NAMALWA (cell line): Measurements from ENCODE around the gene DRAXIN.
A peak's percentile ranks its signal among the peaks of the same experiment; 100 is the strongest.

Experiments
- DNase-seq: peaks from one replicate; pipeline ENCODE4 v3.0.0-alpha.2; 2015; ENCODE audit warnings: low spot score

DRAXIN gene

DNA sequence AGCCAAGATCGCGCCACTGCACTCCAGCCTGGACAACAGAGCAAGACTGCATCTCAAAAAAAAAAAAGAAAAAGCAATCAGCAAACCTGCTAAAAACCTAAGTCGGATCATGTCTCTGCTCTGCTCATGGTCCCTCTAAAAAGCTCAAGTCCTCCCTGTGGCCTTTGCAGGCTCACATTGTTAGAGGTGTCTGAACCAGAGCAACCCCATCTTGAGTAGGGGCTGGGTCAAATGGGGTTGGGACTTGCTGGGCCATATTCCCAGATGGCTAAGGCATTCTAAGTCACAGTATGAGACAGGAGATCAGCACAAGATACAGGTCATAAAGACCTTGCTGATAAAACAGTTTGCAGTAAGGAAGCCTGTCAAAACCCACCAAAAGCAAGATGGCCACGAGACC lies 3.0 kb upstream of the DRAXIN start:
- DNase-seq: no peak

DNA sequence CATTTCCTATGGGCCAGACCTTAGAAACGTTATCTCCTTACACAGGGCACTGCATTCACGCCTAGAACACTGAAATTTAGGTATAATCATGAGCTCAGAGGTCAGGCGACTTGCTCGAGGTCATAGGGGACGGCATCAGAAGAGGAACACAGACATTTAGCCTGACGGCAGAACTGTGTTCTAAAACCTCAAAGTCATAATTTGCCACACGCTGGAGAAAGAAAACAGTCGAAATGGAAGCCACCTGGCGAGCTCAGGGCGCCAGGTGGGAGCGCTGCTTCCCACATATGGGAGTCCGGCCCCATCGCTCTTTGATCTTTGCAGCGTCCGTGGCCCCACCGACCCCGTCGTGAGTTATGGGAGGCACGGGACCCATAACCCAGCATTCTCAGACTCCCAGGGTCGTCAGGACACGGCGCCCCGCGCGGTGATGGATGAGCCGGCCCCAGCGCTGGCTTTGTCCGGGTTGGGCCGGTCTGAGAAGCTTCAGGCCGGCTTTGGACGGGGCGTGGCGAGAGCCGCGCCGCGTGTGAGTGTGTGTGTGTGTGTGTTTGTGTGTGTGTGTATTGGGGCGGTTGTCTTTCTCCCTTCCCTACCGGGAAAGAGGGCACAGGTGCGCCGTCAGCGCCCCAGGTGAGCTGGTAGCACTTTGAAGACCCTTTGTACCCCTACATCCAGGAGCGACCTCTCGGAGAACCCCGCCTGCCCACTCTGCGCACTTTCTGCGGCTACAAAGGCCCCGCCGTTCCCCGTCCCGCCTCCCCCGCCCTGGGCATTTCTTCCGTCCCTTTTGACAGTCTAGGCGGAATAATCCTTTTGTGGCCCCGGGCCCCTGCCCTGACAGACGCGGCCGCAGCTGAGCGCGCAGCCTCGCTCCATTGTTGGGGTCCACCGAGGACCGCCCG lies 861 bp upstream of the DRAXIN start:
- no peak for DNase-seq

DNA sequence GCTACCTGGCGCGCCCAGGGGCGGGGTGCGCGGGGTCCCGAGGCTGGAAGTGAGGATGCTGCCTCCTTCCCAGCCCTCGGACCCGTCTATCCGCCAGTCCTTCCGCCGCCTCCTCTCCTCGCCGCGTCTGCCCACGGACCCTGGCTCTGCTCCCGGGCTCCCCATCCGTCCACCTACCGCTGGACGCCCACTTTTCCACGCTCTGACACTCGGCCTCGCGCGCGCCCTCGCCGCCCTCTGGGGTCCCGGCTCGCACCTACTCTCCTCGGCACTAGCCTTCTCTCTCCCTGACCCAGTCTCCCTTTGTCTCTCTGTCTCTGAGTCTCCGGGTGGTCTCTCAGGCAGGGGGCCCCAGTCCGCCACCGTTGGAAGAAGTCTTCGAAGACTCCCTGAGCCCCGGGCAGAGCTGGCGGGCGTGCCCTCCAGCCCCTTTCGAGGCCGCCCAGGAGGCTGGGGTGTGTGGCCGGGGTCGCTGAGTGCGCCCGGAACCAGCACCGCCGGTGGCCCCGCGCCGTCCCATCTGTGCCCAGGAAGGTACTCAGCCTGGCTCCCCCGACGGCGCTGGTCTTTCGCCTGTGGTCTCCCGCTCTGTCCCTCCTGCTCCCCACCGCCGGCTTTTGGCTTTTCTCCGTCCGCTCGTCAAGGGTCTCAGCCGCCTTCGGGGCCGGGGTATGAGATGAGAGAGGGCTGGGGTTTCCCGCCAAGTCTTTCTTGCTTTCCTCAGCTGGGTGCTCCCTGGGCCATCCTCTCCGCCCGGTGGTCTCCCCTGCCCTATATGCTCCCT lies 610 bp downstream of the DRAXIN start:
- DNase-seq: no peak

- DNase-seq: no peak
These were observed 1.6 kb downstream of the DRAXIN start for GRCh38 chr1:11693024-11693590.

DNA sequence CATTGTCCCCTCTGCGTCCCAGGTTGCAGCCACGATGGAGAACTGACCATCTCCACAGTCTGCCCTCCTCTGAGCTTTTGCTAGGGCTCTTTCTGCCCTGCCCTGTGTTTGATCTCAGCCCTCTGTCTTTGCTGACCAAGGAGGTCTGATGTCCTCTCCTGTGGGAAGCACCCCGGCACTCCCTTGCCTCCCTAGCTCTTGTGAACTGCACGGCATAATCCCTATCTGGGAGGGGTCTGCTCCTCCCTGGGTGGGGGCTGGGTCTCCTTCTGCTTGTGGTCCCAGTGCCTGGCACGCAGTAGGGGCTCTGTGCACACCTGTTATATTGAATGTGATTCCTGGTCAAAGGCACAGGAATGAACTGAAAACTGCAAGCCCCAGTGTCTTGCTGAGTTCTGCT lies 2.4 kb downstream of the DRAXIN start:
- no peak for DNase-seq

DNA sequence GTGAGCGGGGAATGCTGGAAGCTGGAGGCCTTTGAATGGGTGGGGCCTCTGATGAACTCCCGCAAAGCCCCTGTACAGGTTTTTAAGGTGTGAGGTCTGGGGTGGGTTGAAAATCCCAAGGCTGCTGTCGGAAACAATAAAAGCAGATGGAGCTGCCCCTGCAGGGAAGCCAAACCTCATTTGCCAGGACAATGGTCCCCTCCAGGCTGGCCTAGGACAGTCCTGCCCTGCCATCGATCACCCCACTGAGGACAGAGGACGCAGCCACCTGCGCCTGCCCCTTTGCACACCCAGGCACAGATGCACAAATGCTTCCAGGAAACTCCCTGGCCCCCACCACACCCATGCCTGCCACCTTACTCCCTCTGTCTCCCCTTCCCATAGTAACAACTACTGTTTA lies 4.4 kb downstream of the DRAXIN start:
- DNase-seq: no peak

GRCh38 chr1:11697188-11697892 lies 5.8 kb downstream of the DRAXIN start:
- no peak for DNase-seq

- no peak for DNase-seq
These were observed 6.3 kb downstream of the DRAXIN start for GRCh38 chr1:11697893-11698210.

GRCh38 chr1:11700601-11701467 lies 9.3 kb downstream of the DRAXIN start:
- DNase-seq: no peak

GRCh38 chr1:11701551-11701961 lies 10.0 kb downstream of the DRAXIN start:
- no peak for DNase-seq

- DNase-seq: no peak
These were observed 10.7 kb downstream of the DRAXIN start for GRCh38 chr1:11701981-11702803.

GRCh38 chr1:11703357-11704193 lies 12.1 kb downstream of the DRAXIN start:
- peak; percentile 36 for DNase-seq

DNA sequence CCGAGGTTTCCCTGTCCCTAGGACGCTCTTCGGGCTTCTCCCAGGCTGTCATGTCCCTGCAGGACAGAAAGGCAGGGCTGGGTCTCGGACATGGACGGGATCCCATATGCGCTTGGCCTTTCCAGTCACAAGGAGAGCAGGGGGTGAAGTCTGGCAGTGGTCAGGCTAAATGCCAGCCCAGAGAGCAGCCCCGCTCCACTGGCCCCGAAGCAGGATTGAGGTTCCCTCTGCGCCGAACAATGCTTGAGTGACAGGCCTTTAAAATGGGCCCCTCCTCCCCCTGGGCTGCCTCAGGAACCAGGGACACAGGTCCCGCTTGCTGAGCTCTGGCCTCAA lies 12.7 kb downstream of the DRAXIN start:
- DNase-seq: no peak

- DNase-seq: no peak
These were observed 13.4 kb downstream of the DRAXIN start for GRCh38 chr1:11704691-11705475.

GRCh38 chr1:11705596-11705995 lies 14.1 kb downstream of the DRAXIN start:
- DNase-seq: no peak

GRCh38 chr1:11706292-11706691 lies 14.8 kb downstream of the DRAXIN start:
- no peak for DNase-seq

GRCh38 chr1:11707621-11708276 lies 16.2 kb downstream of the DRAXIN start:
- peak; percentile 58 for DNase-seq
